SK-N-SH (cell line): ENCODE data around the gene PROX2. TPM values are rescaled to one million over a fixed set of nuclear protein-coding genes. Genes with fewer than 3 reads are reported as not detected.

ENCODE experiments used
- CTCF ChIA-PET: fragments of 300-600, 350-600 bp; formaldehyde crosslinking; extraction: SDS; loops from one replicate; lab custom pipeline; 2021; lab: Yijun Ruan, JAX
- POLR2A ChIA-PET: fragments of 350-600 bp; sonication (Branson Sonifier 250); formaldehyde crosslinking; extraction: SDS; loops from one replicate; lab custom pipeline; 2020; ENCODE audit warnings: antibody characterized with exemption, inconsistent platforms; lab: Yijun Ruan, JAX
- DNase-seq: peaks from one replicate; pipeline ENCODE4 v3.0.0; 2012
- H2AFZ ChIP-seq: fragments of 200-600 bp; sonication (generic); 2 replicates; pipeline ENCODE4 v1.8.1; 2016; ENCODE audit warnings: antibody characterized with exemption, mild to moderate bottlenecking, low read depth
- H3F3A ChIP-seq: fragments of 200-600 bp; sonication (generic); replicated peaks from 2 replicates; pipeline ENCODE3; 2016; ENCODE audit warnings: antibody characterized with exemption, mild to moderate bottlenecking; ENCODE audit not compliant: insufficient read depth
- H3K27ac ChIP-seq, 2 experiments: fragments of 200-500 bp in 1 of 2; fragments of 200-600 bp in 1 of 2; sonication (Bioruptor generic) in 1 of 2; sonication (generic), shearing (Covaris generic) in 1 of 2; 2 replicates each; pipeline versions ENCODE4 v1.5.1 to v1.6.1; 2014 to 2016; ENCODE audit warnings: low read depth in 2 of 2, inconsistent platforms in 1 of 2, low read length in 1 of 2, mild to moderate bottlenecking in 1 of 2, mixed read lengths in 1 of 2
- H3K27me3 ChIP-seq: fragments of 200-600 bp; sonication (generic), shearing (Covaris generic); 2 replicates; pipeline ENCODE4 v1.6.1; 2016; ENCODE audit warnings: mixed run types; ENCODE audit not compliant: insufficient read depth
- H3K36me3 ChIP-seq, 2 experiments: fragments of 200-500 bp in 1 of 2; fragments of 200-600 bp in 1 of 2; sonication (Bioruptor generic) in 1 of 2; sonication (generic) in 1 of 2; replicated peaks in 1 of 2; 2 replicates each; pipeline versions ENCODE3 to v1.5.1; 2014 to 2016; ENCODE audit warnings: low read length in 1 of 2, mild to moderate bottlenecking in 1 of 2; ENCODE audit not compliant: insufficient read depth in 2 of 2, control insufficient read depth in 1 of 2
- H3K4me1 ChIP-seq, 2 experiments: fragments of 200-500 bp in 1 of 2; fragments of 200-600 bp in 1 of 2; sonication (Bioruptor generic) in 1 of 2; sonication (generic), shearing (Covaris generic) in 1 of 2; 2 replicates each; pipeline versions ENCODE4 v1.5.1 to v1.6.1; 2014 to 2016; ENCODE audit warnings: low read depth in 1 of 2, low read length in 1 of 2, mixed run types in 1 of 2; ENCODE audit not compliant: insufficient read depth in 2 of 2, control insufficient read depth in 1 of 2
- H3K4me2 ChIP-seq: fragments of 200-600 bp; sonication (generic), shearing (Covaris generic); 2 replicates; pipeline ENCODE4 v1.6.1; 2017; ENCODE audit warnings: mixed run types
- H3K4me3 ChIP-seq, 2 experiments: fragments of 200-500 bp in 1 of 2; fragments of 200-600 bp in 1 of 2; sonication (Bioruptor generic) in 1 of 2; sonication (generic), shearing (Covaris generic) in 1 of 2; 2 replicates each; pipeline versions ENCODE4 v1.5.1 to v1.8.1; 2014 to 2016; ENCODE audit warnings: low read depth in 2 of 2, inconsistent platforms in 1 of 2, low read length in 1 of 2, mild to moderate bottlenecking in 1 of 2, mixed read lengths in 1 of 2, moderate library complexity in 1 of 2
- H3K79me2 ChIP-seq: fragments of 200-600 bp; sonication (generic); 2 replicates; pipeline ENCODE4 v1.8.1; 2017; ENCODE audit warnings: mild to moderate bottlenecking; ENCODE audit not compliant: insufficient read depth
- H3K9ac ChIP-seq: fragments of 200-600 bp; sonication (generic); 2 replicates; pipeline ENCODE4 v1.6.1; 2017; ENCODE audit warnings: mixed run types
- H3K9me2 ChIP-seq: fragments of 200-600 bp; sonication (generic); 2 replicates; pipeline ENCODE4 v1.6.1; 2017; ENCODE audit warnings: mixed run types
- H3K9me3 ChIP-seq: fragments of 200-600 bp; sonication (generic); 2 replicates; pipeline ENCODE4 v1.6.1; 2017; ENCODE audit warnings: mixed run types, mild to moderate bottlenecking, moderate library complexity
- H4K20me1 ChIP-seq: fragments of 200-600 bp; sonication (generic); 2 replicates; pipeline ENCODE4 v1.6.1; 2017; ENCODE audit warnings: mild to moderate bottlenecking, mixed run types; ENCODE audit not compliant: insufficient read depth
- EP300 ChIP-seq, 2 experiments: IDR thresholded peaks; 2 replicates each; pipeline versions ENCODE4 v1.4.0 to v1.6.1; 2012; ENCODE audit warnings: borderline replicate concordance in 1 of 2, low read depth in 1 of 2, low read length in 1 of 2
- FOSL2 ChIP-seq: IDR thresholded peaks from 2 replicates; pipeline ENCODE4 v1.4.0; 2012; ENCODE audit warnings: low read depth, mild to moderate bottlenecking, moderate library complexity, borderline replicate concordance
- FOXJ3 ChIP-seq: sonication (generic); formaldehyde crosslinking; IDR thresholded peaks from 2 replicates; pipeline ENCODE4 v1.5.1; 2020; ENCODE audit warnings: mild to moderate bottlenecking, missing genetic modification reagents
- FOXM1 ChIP-seq: IDR thresholded peaks from 2 replicates; pipeline ENCODE4 v1.4.0; 2012; ENCODE audit warnings: low read depth, mild to moderate bottlenecking
- JUND ChIP-seq: IDR thresholded peaks from 2 replicates; pipeline ENCODE4 v1.4.0; 2012
- MAX ChIP-seq: IDR thresholded peaks from 2 replicates; pipeline ENCODE4 v1.4.0; 2012; ENCODE audit warnings: low read depth
- MXI1 ChIP-seq: IDR thresholded peaks from 2 replicates; pipeline ENCODE4 v1.6.1; 2012; ENCODE audit warnings: mild to moderate bottlenecking, low read depth, low read length, improper control_type of control experiment
- PBX3 ChIP-seq: IDR thresholded peaks from 2 replicates; pipeline ENCODE4; 2012
- POLR2AphosphoS5 ChIP-seq: IDR thresholded peaks from 2 replicates; pipeline ENCODE4 v1.6.1; 2012; ENCODE audit warnings: low read depth, low read length
- REST ChIP-seq: IDR thresholded peaks from 2 replicates; pipeline ENCODE4 v1.6.1; 2012; ENCODE audit warnings: mild to moderate bottlenecking, low read depth, low read length, moderate library complexity
- SMC3 ChIP-seq: IDR thresholded peaks from 2 replicates; pipeline ENCODE4 v1.6.1; 2012; ENCODE audit warnings: low read depth, low read length, improper control_type of control experiment
- TCF12 ChIP-seq: IDR thresholded peaks from 2 replicates; pipeline ENCODE4 v1.4.0; 2012
- TEAD4 ChIP-seq: IDR thresholded peaks from 2 replicates; pipeline ENCODE4 v1.4.0; 2012; ENCODE audit warnings: mild to moderate bottlenecking, borderline replicate concordance; ENCODE audit not compliant: insufficient read depth
- USF1 ChIP-seq: IDR thresholded peaks from 2 replicates; pipeline ENCODE4 v1.4.0; 2012; ENCODE audit warnings: low read depth, borderline replicate concordance
- USF2 ChIP-seq: fragments of 150-350 bp; IDR thresholded peaks from 2 replicates; pipeline ENCODE4 v1.6.1; 2017; ENCODE audit warnings: antibody characterized with exemption, low read length, low read depth, borderline replicate concordance
- WGBS: methylation state at CpG from one replicate; pipeline ENCODE4 v1.1.6; 2017; ENCODE audit warnings: low lambda C conversion rate; 5-methylcytosine and 5-hydroxymethylcytosine counted together
- polyA plus RNA-seq, 3 experiments: library from polyadenylated mRNA; depleted of rRNA; stranded (reverse); fragments of >200 nt; gene quantifications; 2 replicates each; pipeline ENCODE4 v1.2.3, GENCODE V29; 2012

The PROX2 gene
- polyA plus RNA-seq, 1 of the 3 experiments (the other 2 are of a cell fraction) = not detected

- TF ChIP-seq REST = no peak
- TF ChIP-seq EP300 (IDR thresholded peaks at IDR 0.05; ENCODE audit: borderline replicate concordance in 1 of 2, low read depth in 1 of 2, low read length in 1 of 2) = no peak
- TF ChIP-seq USF2 = no peak
- no peak for TF ChIP-seq TEAD4
- no peak for TF ChIP-seq TCF12
- no peak for TF ChIP-seq SMC3
- no peak for TF ChIP-seq FOXJ3
These were observed 40.2 kb downstream of the PROX2 start (continued) for GRCh38 chr14:74835645-74836250.

- WGBS = 78% methylated on average over 5 of the region's 5 CpGs
- no peak for TF ChIP-seq MAX
- no peak; the same call in 1 of the 2 replicates for TF ChIP-seq JUND
- no peak for TF ChIP-seq PBX3
- no peak for TF ChIP-seq FOXM1
- TF ChIP-seq SMC3 = no peak
- TF ChIP-seq POLR2AphosphoS5 = no peak
- TF ChIP-seq FOSL2 = peak; percentile 1; the same call in 1 of the 2 replicates
- no peak for TF ChIP-seq USF1
- no peak for TF ChIP-seq MXI1
- CTCF ChIA-PET = interaction anchor here (2.2 to 2.5 kb wide), 2 partner anchors 25 to 31 kb away, joined by 5 to 12 read pairs; no protein-coding TSS in a partner anchor
- H4K20me1 ChIP-seq = no peaks in the 10 kb centered on the region
- H2AFZ ChIP-seq = no peak overlapping the region
- 0 out of 2 replicates have a peak, but pooled peaks cover 5% of the 10 kb centered on the region for H3K79me2 ChIP-seq
- H3K9me2 ChIP-seq = no peaks in the 10 kb centered on the region; the same call in 1 of the 2 replicates
- H3K27me3 ChIP-seq = no peaks in the 10 kb centered on the region
- H3F3A ChIP-seq = peaks cover 43% of the 10 kb centered on the region
- no peak overlapping the region for H3K4me3 ChIP-seq
- no peak overlapping the region for H3K9ac ChIP-seq
- H3K36me3 ChIP-seq = peaks cover 43 to 59% of the 10 kb centered on the region in 2 experiments
- DNase-seq = no peak
- POLR2A ChIA-PET = no interaction called here
- peak overlapping the region; percentile 72 to 83 for H3K27ac ChIP-seq
- peak overlapping the region; percentile 38 for H3K4me2 ChIP-seq
- H3K4me1 ChIP-seq = peaks cover 19 to 22% of the 10 kb centered on the region in 2 experiments
- no peaks in the 10 kb centered on the region for H3K9me3 ChIP-seq
These were observed 41.1 kb downstream of the PROX2 start for GRCh38 chr14:74834692-74835392.
